GM18505 (cell line): ENCODE data around the gene PPP4R2.

Source experiments
- ATAC-seq: cut with Tn5 transposase; IDR thresholded peaks from one replicate; pipeline ENCODE4 v1.9.1; 2021; ENCODE audit not compliant: unreplicated experiment
- POLR2A ChIP-seq: IDR thresholded peaks from 4 replicates; pipeline ENCODE4 v1.6.1; 2011; ENCODE audit warnings: borderline replicate concordance; ENCODE audit not compliant: insufficient read depth, insufficient read length; ENCODE audit errors: extremely low read depth

Gene PPP4R2

DNA sequence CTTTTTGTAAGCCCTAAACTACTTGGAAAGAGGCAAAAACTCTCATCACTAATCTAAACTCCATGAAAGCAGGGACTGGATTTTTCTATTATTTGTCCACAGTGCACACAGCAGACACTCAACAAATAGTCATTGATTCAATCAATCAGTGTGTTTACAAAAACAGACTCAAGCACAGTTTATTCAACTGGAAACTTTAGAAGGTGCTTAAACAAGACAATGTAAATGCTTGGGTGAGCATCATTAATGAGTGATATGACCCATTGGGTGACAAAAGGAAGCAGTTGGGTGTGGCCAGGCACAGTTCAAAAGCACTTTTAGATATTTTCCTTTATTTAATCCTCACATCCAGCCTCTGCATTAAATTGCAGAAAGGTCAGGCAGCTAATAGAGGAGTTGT, 32.0 kb upstream of the PPP4R2 start:
- no peak for TF ChIP-seq POLR2A
- ATAC-seq = no peak

DNA sequence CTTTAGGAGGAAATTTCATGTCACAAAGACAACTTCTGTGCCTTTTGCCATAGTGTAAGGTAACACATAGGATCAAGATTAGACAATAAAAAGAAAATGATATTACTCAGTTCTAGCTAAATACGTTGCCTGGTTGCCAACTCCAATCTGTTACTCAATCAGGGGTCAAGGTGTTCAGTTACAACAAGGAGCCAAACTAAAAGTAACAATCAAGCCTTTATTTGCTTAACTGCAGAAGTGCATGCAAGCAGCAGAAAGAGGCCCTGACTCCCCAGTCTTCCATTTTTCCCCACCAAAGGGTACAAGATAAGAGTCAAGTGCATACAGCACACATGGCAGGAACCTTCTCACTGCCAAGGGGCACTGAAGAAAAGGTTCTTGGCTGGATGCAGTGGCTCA, 28.3 kb upstream of the PPP4R2 start:
- no peak for ATAC-seq
- TF ChIP-seq POLR2A = no peak

DNA sequence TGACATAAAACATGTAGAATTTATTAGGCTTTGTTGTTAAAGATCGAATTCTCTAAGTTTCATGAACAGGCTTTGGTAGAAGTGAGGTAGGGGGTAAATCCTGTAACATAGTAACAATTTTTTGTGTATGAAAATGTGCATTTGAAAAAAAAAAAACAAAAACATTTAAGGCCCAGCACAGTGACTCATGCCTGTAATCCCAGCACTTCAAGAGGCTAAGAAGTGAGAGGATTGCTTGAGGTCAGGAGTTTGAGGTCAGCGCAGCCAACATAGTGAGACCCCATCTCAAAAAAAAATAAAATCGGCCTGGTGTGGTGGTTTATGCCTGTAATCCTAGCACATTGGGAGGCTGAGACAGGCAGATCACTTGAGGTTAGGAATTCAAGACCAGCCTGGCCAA, 26.8 kb upstream of the PPP4R2 start:
- no peak for ATAC-seq
- TF ChIP-seq POLR2A = no peak

DNA sequence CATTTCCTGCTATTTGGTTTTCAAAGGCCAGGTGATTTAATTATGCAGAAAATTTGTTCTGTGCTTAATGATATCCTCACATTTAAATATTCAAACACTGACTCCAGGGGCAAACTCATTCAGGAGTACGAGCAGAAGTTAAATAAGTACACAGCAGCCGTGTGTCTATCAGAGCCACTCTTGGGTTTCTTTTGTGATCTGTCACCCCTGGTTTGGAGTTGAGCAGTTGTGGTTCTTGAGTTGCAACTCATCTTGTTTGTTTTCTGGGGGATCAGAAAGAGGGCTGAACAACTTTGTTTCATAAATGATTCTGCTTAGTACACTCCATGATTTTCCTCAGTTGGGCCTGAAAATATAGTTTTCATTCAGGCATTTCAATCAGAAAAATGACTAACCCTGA, 25.7 kb upstream of the PPP4R2 start:
- no peak for ATAC-seq
- TF ChIP-seq POLR2A = no peak

DNA sequence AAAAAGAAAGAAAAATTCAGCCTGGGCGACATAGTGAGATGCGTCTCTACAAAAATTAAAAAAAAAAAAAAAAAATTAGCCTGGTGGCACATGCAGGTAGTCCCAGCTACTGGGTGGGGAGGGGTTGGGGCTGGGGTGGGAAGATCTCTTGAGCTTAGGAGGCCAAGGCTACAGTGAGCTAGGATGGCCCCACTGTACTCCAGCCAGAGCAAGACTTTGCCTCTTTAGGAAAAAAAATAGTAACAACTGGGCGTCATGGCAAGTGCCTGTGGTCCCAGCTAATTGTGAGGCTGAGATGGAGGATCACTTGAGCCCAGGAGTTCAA, 23.9 kb upstream of the PPP4R2 start:
- TF ChIP-seq POLR2A = no peak
- no peak for ATAC-seq

DNA sequence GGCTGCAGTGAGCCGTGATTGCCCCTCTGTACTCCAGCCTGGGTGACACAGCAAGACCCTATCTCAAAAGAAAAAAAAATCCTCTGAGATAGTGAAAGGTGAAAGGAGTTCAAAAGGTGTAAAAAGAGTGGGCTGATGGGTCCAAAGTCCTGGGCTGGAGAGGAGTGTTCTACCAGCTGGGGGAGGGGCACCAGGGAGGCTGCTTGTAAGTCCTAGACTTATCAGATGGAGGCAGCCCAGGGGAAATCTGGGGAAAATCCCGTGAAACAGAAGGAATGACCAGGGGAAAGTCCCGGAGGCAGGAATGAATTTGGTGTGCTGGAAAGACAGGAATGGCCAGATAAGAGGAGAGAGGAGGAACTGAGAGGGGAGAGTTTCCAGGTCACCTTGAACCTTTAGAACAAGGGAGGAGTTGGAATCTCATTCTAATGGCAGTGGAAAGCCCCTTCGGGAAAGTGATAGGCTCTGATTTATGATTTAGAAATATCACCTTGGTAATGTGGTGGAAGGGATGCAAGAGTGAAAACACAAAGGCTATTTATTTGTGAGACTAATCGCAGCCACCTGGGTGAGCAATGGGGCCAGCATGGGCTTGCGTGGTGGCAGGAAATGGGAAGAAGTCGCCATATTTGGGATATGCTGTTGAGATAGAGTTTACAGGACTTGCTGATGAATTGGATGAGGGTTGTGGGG, 23.4 kb upstream of the PPP4R2 start:
- no peak for ATAC-seq
- TF ChIP-seq POLR2A = no peak

DNA sequence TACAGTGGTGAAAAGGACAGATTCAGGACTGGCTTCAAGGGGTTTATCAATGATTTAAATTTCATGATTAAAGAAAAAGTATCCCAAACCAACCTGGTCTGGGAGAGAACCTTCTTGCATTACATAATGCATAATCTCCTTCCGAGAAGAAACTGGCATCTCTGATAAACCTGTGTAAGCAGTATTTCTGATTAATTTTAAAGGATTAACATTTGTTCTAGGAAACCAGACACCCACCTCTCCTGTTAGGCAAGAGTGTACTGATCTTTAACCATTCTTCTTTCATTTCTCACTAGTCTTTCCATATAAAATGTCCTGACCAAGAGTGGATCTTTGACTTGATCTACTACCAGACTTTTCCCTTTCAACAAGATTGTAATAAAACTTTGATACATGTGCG, 22.8 kb upstream of the PPP4R2 start:
- no peak for TF ChIP-seq POLR2A
- ATAC-seq = no peak

DNA sequence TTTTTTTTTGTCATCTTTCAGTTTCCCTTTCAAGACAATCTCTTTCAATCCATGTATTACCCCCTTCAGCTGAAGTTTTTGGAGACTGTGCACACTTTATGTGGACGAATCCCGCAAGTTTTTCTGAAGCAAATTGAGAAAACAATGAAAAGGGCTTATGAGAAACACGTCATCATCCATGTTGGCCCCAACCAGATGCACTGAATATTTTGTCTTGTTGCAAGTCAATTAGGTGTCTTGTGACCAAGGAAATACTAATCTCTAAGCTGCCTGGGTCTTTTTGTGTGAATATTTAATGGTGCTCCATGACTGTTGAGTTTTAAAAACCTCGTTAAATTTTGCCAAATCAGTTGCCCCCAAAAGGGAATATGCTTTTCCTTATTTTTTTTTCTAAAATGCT, 21.7 kb upstream of the PPP4R2 start:
- ATAC-seq = no peak
- TF ChIP-seq POLR2A = no peak

DNA sequence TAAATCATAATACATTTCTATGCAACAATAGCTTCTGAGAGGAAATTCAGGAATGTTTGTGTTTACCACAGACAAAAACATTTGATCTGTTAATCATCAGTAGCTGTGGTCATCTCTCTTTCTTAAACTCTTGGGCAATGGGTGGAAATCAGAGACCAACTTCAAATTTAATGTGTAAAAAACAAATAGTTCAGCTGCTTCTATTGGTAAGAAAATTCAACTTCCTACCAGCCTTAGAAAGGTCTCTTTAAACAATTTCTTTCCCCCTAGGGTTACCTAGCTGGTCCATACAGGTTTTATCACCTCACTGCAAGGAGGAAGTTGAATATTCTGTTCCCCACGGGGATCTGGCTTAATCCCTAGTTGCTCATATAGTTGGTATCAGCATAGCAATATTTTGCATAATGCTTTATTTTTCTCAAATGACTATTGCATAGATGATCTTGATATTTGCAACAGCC, 20.3 kb upstream of the PPP4R2 start:
- TF ChIP-seq POLR2A = no peak
- ATAC-seq = no peak

DNA sequence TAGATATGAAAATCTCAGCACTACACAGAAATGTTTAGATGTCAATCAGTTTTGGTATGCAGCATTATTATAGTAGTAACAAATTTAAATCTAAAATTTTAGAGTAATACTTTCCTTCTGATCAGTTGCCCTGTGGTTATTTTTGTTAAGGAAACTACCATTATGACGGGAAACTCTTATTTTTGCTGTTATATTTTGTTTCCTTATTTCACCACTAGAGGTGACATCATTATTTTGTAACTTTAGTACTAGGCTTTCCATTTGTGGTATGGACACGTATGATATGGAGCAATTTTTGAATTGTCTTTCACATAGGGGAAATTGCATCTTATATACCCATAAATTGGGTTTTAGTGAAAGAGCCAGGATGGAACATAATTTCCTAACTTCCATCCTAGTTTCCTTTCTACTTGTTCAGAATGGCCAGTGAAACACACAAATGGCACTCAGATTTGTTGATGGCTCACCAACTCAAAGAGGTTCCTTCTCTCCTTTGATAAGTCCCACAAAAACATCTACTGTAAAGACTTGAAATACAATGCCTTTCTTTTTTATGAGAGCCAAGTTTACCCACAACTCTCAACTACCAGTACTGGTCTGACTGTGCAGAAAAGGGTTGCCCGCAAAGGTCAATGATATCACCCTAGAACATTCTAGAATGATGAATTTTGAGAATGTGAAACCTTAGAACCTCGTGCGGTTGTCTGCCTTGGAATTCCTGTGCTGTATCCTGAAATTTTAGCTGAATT, 19.4 kb upstream of the PPP4R2 start:
- TF ChIP-seq POLR2A = no peak
- no peak for ATAC-seq

DNA sequence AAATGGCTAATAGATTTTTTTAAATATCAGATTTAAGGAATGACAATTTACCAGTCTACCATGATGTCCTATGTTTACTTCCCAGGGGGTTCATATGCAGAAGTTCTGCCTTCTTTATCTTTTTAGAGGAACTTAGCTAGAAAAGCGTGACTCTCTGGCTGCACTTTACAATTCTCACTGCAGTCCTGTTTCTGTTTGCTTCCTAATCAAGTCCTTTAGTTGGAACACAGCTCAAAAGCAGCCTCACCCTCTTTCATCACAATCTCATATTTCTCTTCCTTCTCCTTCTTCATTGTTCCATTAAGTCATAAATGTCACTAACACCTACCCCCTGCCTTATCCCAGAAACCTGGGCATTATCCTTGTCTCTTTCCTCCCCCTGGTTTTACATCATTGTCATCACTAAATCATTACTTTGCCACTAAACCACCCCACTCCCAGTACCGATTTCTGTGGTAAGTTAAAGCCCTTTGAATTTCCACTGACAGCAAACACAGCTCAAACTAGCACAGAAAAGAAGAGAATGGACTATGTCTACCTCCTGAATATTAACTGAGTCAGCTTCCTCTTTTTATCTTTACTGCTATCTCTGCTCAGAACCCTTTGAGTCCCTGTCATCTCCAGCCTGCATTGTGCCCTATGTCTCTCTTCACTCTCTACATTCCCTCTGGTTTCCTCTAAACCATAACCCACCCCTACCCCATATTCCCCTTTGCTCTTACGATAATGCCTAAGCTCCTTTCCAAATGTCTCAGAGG, 13.8 kb upstream of the PPP4R2 start:
- TF ChIP-seq POLR2A = no peak
- ATAC-seq = no peak

DNA sequence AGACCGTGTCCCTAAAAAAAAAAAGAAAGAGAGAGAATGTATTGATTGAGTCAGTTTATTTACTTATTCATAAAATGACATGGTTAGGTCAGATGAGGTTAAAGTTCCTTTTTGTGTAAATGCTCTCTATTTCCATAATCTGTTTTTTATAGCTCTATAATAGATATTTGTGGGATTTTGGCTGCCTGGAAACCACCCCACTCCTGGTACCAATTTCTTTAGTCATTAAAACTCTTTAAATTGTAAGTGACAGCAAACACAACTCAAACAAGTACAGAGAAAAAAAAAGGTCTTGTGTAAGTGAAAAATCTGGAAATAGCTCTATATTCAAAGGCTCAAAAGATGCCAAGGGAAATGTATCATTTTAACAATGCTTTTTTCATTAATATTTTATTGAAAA, 11.0 kb upstream of the PPP4R2 start:
- TF ChIP-seq POLR2A = no peak

DNA sequence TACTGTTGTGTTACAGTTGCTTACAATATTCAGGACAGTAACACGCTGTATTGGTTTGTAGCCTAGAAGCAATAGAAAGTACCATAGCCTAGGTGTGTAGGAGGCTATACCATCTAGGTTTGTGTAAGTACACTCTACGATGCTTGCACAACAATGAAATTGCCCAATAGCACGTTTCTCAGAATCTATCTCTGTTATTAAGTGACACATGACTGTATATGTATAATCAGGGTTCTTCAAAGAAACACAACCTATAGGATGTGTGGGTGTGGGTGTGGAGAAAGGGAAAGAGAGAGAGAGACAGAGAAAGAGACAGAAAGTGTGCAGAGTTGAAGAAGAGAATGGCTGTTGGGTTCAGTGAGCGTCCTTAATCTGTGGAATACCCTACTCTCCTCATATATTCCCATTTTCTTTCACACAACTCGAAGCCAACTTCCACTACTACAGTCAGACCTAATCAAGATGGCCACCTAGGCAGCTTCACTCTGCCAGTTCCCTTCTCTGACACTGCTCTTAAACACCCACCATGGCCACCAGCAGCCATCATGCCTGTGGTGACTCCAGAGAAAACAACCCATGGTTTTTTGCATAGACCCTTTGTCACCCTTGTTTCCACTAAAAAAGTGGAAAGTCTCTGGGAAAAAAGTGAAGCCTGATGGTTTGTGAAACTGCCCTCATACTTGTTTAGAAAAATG, 5.8 kb upstream of the PPP4R2 start:
- no peak for TF ChIP-seq POLR2A

More for the DNA sequence above, 11.0 kb upstream of the PPP4R2 start:
- no peak for ATAC-seq

More for the DNA sequence above, 5.8 kb upstream of the PPP4R2 start:
- ATAC-seq = no peak
